Astrocyte (in vitro differentiated cells and primary cell): ENCODE measurements around the gene CDHR2.

Source experiments
- CTCF ChIP-seq: IDR thresholded peaks from 2 replicates; pipeline ENCODE4 v1.5.1; 2011; ENCODE audit warnings: low read depth, mild to moderate bottlenecking, inconsistent platforms, low read length, moderate library complexity; ENCODE audit not compliant: insufficient read depth
- EZH2 ChIP-seq: IDR thresholded peaks from 2 replicates; pipeline ENCODE4 v1.6.1; 2012; ENCODE audit warnings: mild to moderate bottlenecking, low read length, inconsistent platforms; ENCODE audit not compliant: insufficient read depth

GRCh38 chr5:176549871-176550270, 729 bp downstream of the CDHR2 start:
- TF ChIP-seq CTCF = no peak
- TF ChIP-seq EZH2 = no peak
